HG03378 (cell line): ENCODE data around the gene BMP8B.
"Not testable (repeated sequence)": the region's sequence is repeated elsewhere in the genome, so short reads cannot be mapped to it uniquely, and the experiment has no call there.

Experiments
- ATAC-seq: cut with Tn5 transposase; IDR thresholded peaks from one replicate; pipeline ENCODE4 v1.9.1; 2021; ENCODE audit warnings: mild to moderate bottlenecking, moderate library complexity; ENCODE audit not compliant: unreplicated experiment

BMP8B gene, protein sequence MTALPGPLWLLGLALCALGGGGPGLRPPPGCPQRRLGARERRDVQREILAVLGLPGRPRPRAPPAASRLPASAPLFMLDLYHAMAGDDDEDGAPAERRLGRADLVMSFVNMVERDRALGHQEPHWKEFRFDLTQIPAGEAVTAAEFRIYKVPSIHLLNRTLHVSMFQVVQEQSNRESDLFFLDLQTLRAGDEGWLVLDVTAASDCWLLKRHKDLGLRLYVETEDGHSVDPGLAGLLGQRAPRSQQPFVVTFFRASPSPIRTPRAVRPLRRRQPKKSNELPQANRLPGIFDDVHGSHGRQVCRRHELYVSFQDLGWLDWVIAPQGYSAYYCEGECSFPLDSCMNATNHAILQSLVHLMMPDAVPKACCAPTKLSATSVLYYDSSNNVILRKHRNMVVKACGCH

GRCh38 chr1:39788758-39789570, at the start of gene BMP8B:
Gene BMP8B, minus strand, starts transcription at chr1:39788865. Its CDS starts 380 bp downstream, at chr1:39788485.
- no peak for ATAC-seq

- ATAC-seq: no peak
These were observed 48.0 kb upstream of the BMP8B start for GRCh38 chr1:39836595-39837110.

GRCh38 chr1:39835935-39836594, 47.4 kb upstream of the BMP8B start:
- no peak for ATAC-seq

GRCh38 chr1:39835110-39835509, 46.4 kb upstream of the BMP8B start:
- ATAC-seq: no peak

DNA sequence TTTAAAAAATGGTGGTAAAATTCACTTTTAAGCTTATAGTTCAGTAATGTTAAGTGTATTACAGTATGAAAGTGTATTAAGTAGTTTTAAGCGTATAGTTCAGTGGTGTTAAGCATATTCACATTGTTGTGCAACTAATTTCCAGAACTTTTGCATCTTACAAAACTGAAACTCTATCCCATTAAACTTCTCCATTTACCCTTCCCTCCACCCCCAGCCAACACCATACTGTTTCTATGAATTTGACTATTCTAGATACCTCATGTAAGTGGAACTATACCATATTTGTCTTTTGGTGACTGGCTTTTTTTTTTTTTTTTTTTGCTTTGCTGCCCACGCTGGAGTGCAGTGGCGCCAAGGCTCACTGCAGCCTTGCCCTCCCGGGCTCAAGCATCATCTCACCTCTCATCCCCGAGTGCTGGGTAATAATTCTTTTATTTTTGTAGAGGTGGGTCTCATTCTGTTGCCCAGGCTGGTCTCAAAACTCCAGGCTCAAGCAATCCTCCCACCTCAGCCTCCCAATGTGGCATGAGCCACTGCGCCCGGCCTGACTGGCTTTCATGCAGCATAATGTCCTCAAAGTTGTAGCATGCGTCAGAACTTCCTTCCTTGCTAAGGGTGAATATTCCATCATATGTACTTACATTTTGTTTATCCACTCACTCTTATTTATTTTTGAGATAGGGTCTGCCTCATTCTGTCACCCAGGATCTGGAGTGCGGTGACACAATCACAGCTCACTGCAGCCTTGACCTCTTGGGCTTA, 45.1 kb upstream of the BMP8B start:
- no peak for ATAC-seq

- no peak for ATAC-seq
These were observed 44.5 kb upstream of the BMP8B start for GRCh38 chr1:39833121-39833520.

DNA sequence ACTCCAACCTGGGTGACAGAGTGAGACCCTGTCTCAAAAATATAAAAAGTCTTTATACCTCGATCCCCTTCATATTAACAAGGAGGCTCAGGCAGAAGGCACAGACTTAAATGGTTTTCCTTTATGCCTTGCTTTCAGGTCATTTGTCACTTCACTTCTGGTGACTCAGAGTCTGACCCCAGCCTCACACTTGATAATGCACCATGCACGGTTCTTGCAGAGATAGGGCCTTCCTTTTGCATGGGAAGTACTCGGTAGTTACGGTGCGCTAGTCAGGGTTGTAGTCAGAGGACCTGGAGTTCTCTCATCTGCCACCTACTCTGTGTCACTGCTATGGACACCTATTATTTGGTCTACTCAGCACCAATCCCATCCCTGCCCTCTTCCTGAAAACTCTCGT, 43.6 kb upstream of the BMP8B start:
- no peak for ATAC-seq

GRCh38 chr1:39829791-39830533, 41.3 kb upstream of the BMP8B start:
- ATAC-seq: no peak

DNA sequence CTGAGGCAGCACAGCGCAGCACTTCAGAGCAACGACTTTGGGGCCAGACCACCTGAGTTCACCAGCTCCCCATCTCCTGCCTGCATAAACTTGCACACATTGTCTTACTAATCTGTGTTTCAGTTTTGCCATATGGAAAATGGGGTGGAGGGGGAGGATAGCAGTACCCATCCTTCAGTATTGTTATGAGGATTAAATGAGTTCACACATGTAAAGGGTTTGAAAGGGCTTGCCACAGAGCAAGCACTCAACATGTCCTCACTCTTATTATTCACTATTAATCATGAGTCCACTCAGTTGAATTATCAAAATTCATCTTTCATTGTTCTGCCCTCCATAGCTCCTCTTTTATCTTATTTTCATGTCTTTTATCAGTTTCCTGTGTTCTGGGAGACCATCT, 40.1 kb upstream of the BMP8B start:
- no peak for ATAC-seq

DNA sequence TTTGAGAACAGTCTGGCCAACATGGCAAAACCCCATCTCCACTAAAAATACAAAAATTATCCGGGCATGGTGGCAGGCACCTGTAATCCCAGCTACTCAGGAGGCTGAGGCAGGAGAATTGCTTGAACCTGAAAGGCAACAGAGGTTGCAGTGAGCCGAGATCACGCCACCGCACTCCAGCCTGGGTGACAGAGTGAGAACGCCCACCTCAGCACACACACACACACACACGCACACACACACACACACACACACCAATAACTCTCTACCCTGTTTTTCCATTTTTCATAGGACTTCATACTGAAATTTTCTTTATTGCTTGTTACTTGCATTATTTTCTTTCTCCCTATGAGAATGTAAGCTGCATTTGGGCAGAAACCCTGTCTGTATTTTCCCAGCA, 39.6 kb upstream of the BMP8B start:
- not testable (repeated sequence) for ATAC-seq

GRCh38 chr1:39827201-39827600, 38.5 kb upstream of the BMP8B start:
- ATAC-seq: no peak

GRCh38 chr1:39826583-39826982, 37.9 kb upstream of the BMP8B start:
- no peak for ATAC-seq

DNA sequence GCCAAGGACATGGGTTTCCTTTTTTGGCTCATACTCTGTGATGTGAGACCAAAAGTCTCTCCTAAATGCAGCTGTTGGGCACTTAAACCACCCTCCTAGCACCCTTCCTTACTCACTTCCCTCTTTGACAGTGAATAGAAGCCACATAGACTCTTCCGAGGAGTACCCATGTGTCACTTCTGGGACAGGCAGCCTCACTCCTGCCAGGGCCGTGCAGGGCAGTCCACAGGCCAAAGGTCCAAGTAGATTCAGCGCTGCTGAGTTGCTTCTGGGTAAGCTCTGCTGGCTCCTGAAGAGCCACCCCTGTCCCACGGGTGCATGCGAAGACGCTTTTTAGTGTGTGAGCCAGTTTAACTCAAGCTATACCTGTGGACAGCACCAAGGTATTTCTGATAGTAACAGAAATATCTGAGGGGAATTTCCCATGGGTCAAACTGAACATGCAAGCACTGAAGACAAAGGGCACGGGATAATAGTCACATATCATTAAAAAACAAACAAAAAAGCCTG, 36.8 kb upstream of the BMP8B start:
- no peak for ATAC-seq

GRCh38 chr1:39823450-39823849, 34.8 kb upstream of the BMP8B start:
- ATAC-seq: not testable (repeated sequence)

GRCh38 chr1:39822146-39822545, 33.5 kb upstream of the BMP8B start:
- no peak for ATAC-seq

GRCh38 chr1:39819091-39819812, 30.6 kb upstream of the BMP8B start:
- ATAC-seq: no peak

GRCh38 chr1:39818482-39818881, 29.8 kb upstream of the BMP8B start:
- no peak for ATAC-seq

DNA sequence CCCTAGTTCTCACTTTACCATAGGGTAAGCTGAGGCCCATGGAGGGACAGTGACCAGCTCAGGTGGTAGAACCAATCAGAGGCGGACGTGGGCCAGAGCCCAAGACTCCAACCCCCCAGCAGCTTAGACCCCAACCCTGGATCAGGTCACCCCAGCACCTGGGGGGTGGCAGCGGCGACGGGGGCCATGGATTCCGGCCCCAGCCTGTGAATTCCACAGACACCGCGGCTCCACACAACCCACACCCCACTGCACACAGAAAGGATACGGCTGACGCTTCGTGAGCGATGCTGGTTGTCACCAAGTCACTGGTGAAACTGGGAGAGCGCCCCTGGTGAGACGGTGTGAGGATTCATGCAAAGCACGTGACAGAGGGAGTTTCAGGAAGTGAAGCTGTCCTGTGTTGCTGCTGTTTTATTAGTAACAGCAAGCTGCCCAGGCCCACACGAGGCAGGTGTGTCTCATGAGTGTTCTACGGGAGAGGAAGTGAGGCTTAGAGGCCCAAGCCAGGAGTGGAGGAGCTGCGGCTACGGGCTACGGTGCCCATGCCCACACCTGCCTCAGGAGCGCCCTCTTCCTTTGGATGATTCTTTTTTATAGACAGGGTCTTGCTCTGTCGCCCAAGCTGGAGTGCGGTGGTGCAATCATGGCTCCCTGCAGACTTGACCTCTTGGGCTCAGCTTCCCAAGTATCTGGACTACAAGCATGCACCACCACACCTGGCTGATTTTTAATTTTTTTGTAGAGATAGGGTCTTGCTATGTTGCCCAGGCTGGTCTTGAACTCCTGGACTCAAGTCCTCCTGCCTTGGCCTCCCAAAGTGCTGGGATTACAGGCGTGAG, 28.6 kb upstream of the BMP8B start:
- ATAC-seq: peak; percentile 79
